Measurements from ENCODE around the gene ZP3.
"Not testable (repeated sequence)": the region's sequence is repeated elsewhere in the genome, so short reads cannot be mapped to it uniquely, and the experiment has no call there.

ZP3 gene

DNA sequence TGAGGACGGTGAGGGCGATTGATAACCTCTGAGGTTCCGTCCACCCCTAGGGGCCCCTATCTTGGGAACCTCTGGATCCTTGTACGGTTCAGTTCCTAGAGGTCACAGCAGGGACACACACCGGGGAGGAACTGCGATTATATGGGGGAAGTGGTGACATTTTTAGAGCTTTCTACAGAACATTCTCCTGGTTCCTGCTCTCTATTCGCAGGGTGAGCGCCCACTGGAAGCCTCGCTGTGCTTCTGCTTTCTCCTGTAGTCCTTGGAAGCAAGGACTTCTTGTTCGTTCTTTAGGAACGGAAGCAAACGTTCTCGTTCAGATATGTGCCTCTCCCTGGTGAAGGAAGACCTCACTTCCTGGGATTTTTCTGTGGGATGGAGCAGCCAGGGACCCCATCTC is 63.2 kb downstream of the ZP3 start:
- not testable (repeated sequence) for DNase-seq

All from RPMI8226 (cell line).